Measurements from ENCODE around the gene TMED5. TPM values are rescaled to one million over a fixed set of nuclear protein-coding genes. Genes with fewer than 3 reads are reported as not detected.
A peak's percentile ranks its signal among the peaks of the same experiment; 100 is the strongest.
"Not testable (repeated sequence)": the region's sequence is repeated elsewhere in the genome, so short reads cannot be mapped to it uniquely, and the experiment has no call there.

The TMED5 gene
- total RNA-seq, 1 donor from 2014 or later, result 33.6 TPM

DNA sequence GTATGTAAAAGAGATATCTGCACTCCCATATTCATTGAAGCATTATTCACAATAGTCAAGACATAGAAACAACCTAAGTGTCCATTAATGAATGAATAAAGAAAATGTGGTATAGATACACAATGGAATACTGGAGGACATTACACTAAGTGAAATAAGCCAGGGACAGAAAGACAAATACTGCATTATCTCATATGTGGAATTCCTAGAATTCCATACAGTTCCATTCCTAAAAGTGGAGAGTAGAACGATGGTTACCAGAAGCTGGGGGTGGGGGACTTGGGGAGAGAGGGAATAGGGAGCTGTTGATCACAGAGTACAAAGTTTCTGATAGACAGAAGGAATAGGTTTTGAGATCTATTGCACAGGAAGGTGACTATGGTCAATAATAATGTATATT is 7.4 kb downstream of the TMED5 start:
- Mint-ChIP-seq H3K4me1 (ENCODE audit: low read depth) (peaks cover 47% of the 10 kb centered on the region), H3K36me3 (ENCODE audit: low read depth) (peaks cover 9% of the 10 kb centered on the region), H3K27ac (ENCODE audit: unreplicated experiment) (peak overlapping the region; percentile 80), H3K9me3 (ENCODE audit: low read depth) (peaks cover 14% of the 10 kb centered on the region), H3K27me3 (ENCODE audit: low read depth) (no peaks in the 10 kb centered on the region), H3K4me3 (ENCODE audit: unreplicated experiment) (no peak overlapping the region)
- DNase-seq (ENCODE audit: low spot score), result no peak
- TF ChIP-seq, protein P1, sequence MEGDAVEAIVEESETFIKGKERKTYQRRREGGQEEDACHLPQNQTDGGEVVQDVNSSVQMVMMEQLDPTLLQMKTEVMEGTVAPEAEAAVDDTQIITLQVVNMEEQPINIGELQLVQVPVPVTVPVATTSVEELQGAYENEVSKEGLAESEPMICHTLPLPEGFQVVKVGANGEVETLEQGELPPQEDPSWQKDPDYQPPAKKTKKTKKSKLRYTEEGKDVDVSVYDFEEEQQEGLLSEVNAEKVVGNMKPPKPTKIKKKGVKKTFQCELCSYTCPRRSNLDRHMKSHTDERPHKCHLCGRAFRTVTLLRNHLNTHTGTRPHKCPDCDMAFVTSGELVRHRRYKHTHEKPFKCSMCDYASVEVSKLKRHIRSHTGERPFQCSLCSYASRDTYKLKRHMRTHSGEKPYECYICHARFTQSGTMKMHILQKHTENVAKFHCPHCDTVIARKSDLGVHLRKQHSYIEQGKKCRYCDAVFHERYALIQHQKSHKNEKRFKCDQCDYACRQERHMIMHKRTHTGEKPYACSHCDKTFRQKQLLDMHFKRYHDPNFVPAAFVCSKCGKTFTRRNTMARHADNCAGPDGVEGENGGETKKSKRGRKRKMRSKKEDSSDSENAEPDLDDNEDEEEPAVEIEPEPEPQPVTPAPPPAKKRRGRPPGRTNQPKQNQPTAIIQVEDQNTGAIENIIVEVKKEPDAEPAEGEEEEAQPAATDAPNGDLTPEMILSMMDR (IDR thresholded peaks at IDR 0.05), result no peak

DNA sequence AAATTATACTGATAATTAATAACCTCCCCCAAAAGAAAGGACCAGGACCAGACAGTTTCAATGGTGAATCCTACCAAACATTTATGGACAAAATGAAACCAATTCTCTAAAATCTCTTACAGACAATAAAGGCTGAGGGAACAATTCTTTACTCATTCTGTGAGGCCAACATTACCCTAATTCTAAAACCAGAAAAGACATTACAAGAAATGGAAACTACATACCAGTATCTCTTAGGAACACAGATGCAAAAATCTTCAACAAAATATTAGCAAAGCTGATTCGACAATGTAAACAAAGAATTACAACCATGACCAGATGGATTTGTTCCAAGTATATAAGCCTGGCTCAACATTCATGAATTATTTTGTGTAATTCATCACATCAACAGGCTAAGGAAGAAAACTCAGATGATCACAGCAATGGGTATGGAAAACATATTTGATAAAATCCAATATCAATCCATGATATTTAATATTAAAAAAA is 8.6 kb downstream of the TMED5 start:
- Mint-ChIP-seq H3K4me3 (ENCODE audit: unreplicated experiment) (no peak overlapping the region), H3K27ac (ENCODE audit: unreplicated experiment) (peak overlapping the region; percentile 29)
- TF ChIP-seq, protein P1 (IDR thresholded peaks at IDR 0.05), result no peak

DNA sequence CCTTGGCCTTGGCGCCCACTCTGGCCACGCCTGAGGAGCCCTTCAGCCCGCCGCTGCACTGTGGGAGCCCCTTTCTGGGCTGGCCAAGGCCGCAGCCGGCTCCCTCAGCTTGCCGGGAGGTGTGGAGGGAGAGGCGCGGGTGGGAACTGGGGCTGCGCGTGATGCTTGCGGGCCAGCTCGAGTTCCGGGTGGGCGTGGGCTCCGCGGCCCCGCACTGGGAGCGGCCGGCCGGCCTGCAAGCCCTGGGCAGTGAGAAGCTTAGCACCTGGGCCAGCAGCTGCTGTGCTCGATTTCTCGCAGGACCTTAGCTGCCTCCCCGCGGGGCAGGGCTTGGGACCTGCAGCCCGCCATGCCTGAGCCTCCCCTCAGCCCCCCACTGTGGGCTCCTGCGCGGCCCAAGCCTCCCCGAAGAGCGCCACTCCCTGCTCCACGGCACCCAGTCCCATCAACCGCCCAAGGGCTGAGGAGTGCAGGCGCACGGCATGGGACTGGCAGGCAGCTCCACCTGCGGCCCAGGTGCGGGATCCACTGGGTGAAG is 10.0 kb downstream of the TMED5 start:
- H3K27ac Mint-ChIP-seq (ENCODE audit: unreplicated experiment); H3K27me3 Mint-ChIP-seq (ENCODE audit: low read depth); H3K4me3 Mint-ChIP-seq (ENCODE audit: unreplicated experiment); DNase-seq (ENCODE audit: low spot score): not testable (repeated sequence)
- Mint-ChIP-seq H3K9me3 (ENCODE audit: low read depth) (peaks cover 34% of the 10 kb centered on the region), H3K36me3 (ENCODE audit: low read depth) (peaks cover 24% of the 10 kb centered on the region), H3K4me1 (ENCODE audit: low read depth) (peaks cover 37% of the 10 kb centered on the region)

More for the DNA sequence above, 8.6 kb downstream of the TMED5 start:
- peaks cover 20% of the 10 kb centered on the region for H3K36me3 Mint-ChIP-seq (ENCODE audit: low read depth)
- no peaks in the 10 kb centered on the region for H3K27me3 Mint-ChIP-seq (ENCODE audit: low read depth)
- H3K9me3 Mint-ChIP-seq (ENCODE audit: low read depth), result peaks cover 24% of the 10 kb centered on the region
- DNase-seq (ENCODE audit: low spot score), result no peak
- H3K4me1 Mint-ChIP-seq (ENCODE audit: low read depth), result peaks cover 41% of the 10 kb centered on the region

DNA sequence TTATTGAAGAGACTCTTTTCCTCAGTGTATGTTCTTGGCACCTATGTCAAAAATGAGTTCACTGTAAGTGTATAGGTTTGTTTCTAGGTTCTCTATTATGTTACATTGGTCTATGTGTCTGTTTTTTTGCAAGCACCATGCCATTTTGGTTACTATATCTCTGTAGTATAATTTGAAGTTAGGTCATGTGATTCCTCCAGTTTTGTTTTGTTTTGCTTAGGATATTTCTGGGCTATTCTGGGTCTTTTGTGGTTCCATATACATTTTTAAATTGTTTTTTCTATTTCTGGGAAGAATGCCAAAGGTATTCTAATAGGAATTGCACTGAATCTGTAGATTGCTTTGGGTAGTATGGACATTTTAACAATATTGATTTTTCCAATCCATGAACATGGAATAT is 13.2 kb downstream of the TMED5 start:
- H3K27me3 Mint-ChIP-seq (ENCODE audit: low read depth), result no peaks in the 10 kb centered on the region
- no peak overlapping the region for H3K27ac Mint-ChIP-seq (ENCODE audit: unreplicated experiment)
- TF ChIP-seq, protein P1 (IDR thresholded peaks at IDR 0.05), result no peak
- DNase-seq (ENCODE audit: low spot score), result no peak
- no peak overlapping the region for H3K4me3 Mint-ChIP-seq (ENCODE audit: unreplicated experiment)
- peaks cover 20% of the 10 kb centered on the region for H3K4me1 Mint-ChIP-seq (ENCODE audit: low read depth)
- peaks cover 31% of the 10 kb centered on the region for H3K9me3 Mint-ChIP-seq (ENCODE audit: low read depth)
- peaks cover 22% of the 10 kb centered on the region for H3K36me3 Mint-ChIP-seq (ENCODE audit: low read depth)

DNA sequence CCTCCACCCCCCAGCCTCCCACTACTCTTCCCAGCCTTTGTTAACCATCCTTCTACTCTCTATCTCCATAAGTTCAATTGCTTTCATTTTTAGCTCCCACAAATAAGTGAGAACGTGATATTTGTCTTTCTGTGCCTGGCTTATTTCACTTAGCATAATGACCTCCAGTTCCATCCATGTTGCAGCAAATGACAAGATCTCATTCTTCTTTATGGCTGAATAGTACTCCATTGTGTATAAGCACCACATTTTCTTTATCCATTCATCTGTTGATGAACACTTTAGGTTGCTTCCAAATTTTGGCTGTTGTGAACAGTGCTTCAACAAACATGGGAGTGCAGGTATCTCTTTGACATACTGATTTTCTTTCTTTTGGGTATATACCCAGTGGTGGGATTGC is 14.3 kb downstream of the TMED5 start:
- Mint-ChIP-seq H3K9me3 (ENCODE audit: low read depth) (peaks cover 31% of the 10 kb centered on the region), H3K36me3 (ENCODE audit: low read depth) (peaks cover 24% of the 10 kb centered on the region)
- not testable (repeated sequence) for H3K4me1 Mint-ChIP-seq (ENCODE audit: low read depth); H3K4me3 Mint-ChIP-seq (ENCODE audit: unreplicated experiment); H3K27me3 Mint-ChIP-seq (ENCODE audit: low read depth); H3K27ac Mint-ChIP-seq (ENCODE audit: unreplicated experiment); DNase-seq (ENCODE audit: low spot score)

DNA sequence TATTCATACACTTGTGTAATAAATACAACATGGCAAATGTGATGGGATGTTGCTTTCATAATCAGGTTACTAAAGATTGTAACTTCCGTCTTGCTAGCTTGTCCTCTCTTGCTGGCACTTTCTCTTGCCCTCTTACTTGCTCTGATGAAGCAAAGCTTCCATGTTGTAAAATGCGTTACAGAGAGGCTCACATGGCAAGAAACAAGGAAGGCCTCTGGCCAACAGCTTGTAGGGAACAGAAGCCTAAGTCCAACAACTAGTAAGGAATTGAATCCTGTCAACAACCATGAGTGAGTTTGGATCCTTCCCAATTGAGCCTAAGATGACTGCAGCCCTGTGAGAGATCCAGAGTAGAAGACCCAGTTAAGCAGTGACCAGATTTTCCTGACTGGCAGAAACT is 15.4 kb downstream of the TMED5 start:
- H3K4me3 Mint-ChIP-seq (ENCODE audit: unreplicated experiment), result no peak overlapping the region
- no peak overlapping the region for H3K27ac Mint-ChIP-seq (ENCODE audit: unreplicated experiment)
- H3K9me3 Mint-ChIP-seq (ENCODE audit: low read depth), result peaks cover 31% of the 10 kb centered on the region
- no peaks in the 10 kb centered on the region for H3K27me3 Mint-ChIP-seq (ENCODE audit: low read depth)
- H3K4me1 Mint-ChIP-seq (ENCODE audit: low read depth), result peaks cover 8% of the 10 kb centered on the region
- TF ChIP-seq, protein P1 (IDR thresholded peaks at IDR 0.05), result no peak
- H3K36me3 Mint-ChIP-seq (ENCODE audit: low read depth), result peaks cover 24% of the 10 kb centered on the region
- DNase-seq (ENCODE audit: low spot score), result no peak

DNA sequence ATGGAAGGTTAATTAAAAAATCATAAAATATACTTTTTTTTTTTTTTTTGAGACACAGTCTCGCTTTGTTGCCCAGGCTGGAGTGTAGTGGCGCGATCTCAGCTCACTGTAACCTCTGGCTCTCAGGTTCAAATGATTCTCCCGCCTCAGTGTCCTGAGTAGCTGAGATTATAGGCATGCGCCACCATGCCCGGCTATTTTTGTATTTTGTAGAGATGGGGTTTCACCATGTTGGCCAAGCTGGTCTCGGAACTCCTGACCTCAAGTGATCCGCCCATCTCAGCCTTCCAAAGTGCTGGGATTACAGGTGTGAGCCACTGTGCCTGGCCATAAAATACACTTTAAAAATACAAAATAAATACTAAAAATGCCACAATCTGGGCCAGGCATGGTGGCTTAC is 16.9 kb downstream of the TMED5 start:
- not testable (repeated sequence) for DNase-seq (ENCODE audit: low spot score); H3K27me3 Mint-ChIP-seq (ENCODE audit: low read depth); H3K4me1 Mint-ChIP-seq (ENCODE audit: low read depth); H3K4me3 Mint-ChIP-seq (ENCODE audit: unreplicated experiment); H3K27ac Mint-ChIP-seq (ENCODE audit: unreplicated experiment)
- Mint-ChIP-seq H3K36me3 (ENCODE audit: low read depth) (peaks cover 26% of the 10 kb centered on the region), H3K9me3 (ENCODE audit: low read depth) (peaks cover 25% of the 10 kb centered on the region)

Data from chondrocyte (in vitro differentiated cells).